VCaP (cell line): ENCODE results near the gene FAM180A.

Experiments used
- H3K27ac ChIP-seq: fragments of 450-650 bp; 2 replicates; pipeline ENCODE4 v1.5.1; 2017
- CTCF ChIP-seq: fragments of 450-650 bp; conservative IDR thresholded peaks from 2 replicates; pipeline ENCODE4 v1.5.1; 2017; ENCODE audit warnings: mild to moderate bottlenecking, moderate library complexity

Gene FAM180A

DNA sequence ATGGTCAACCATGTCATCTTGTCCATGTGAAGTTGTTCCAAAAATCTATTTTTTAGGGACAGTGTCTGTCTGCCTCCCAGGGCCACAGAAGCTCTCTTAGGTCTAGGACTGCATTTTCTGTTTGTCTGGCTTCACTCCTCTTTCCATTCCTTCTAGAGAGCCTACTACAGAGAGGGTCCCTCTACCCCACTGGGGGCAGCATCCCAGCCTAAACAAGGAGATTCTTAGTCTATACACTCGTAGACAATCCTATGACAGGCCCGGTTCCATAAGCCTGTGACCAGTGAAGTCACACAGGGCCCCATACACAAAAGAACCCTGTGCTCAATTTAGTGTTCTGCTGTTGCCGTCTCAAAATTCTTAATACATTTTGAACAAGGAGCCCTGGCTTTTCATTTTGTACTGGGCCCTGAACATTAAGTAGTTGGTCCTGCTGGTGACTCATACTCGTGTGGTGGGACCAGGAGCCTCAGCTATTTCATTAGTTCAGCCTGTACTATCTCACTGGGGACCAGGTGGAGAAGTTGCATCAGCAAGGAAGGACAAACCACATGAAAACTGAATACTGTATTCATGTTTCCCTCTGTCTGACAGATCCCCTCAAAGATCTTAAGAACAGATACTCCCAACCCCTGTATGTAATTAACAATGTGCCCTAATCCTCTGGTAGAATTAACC, 23.5 kb upstream of the FAM180A start:
- peak overlapping the region; percentile 97 for H3K27ac ChIP-seq
- TF ChIP-seq CTCF = no peak

- no peak overlapping the region for H3K27ac ChIP-seq
- no peak for TF ChIP-seq CTCF
Measured at GRCh38 chr7:135771051-135771450, 22.4 kb upstream of the FAM180A start.

GRCh38 chr7:135770139-135770710, 21.6 kb upstream of the FAM180A start:
- H3K27ac ChIP-seq = no peak overlapping the region
- no peak for TF ChIP-seq CTCF

- no peak for TF ChIP-seq CTCF
- no peak overlapping the region; the same call in 1 of the 2 replicates for H3K27ac ChIP-seq
Measured at GRCh38 chr7:135769005-135769802, 20.6 kb upstream of the FAM180A start.

DNA sequence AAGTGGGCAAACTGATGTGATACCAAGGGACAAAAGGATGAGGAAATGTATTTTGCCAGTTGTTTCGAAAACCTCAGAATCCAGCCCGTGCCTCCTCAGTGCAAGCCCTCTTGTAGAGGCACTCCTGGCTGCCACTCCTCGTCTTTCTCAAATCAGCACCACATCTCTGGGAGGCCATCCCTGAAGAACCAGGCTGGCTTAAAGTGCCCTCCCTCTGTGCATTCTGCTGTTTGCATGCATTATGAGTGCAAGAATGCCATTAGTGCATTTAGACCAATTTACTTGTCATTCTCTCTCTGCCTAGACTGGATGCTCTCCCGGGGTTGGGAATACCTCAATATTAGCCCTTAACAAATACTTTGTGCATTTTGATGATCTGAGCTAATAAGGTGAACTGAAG, 19.9 kb upstream of the FAM180A start:
- no peak overlapping the region; the same call in 1 of the 2 replicates for H3K27ac ChIP-seq
- no peak for TF ChIP-seq CTCF

- no peak for TF ChIP-seq CTCF
- no peak overlapping the region for H3K27ac ChIP-seq
Measured at GRCh38 chr7:135768064-135768463, 19.5 kb upstream of the FAM180A start.

- no peak for TF ChIP-seq CTCF
- no peak overlapping the region for H3K27ac ChIP-seq
Measured at GRCh38 chr7:135763261-135763660, 14.6 kb upstream of the FAM180A start.
